ENCODE measurements around the gene CSNK1A1. TPM values are rescaled to one million over a fixed set of nuclear protein-coding genes. Genes with fewer than 3 reads are reported as not detected.
A peak's percentile ranks its signal among the peaks of the same experiment; 100 is the strongest.

CSNK1A1 gene
- total RNA-seq, 1 experiment from 2014 or later: 263 TPM

DNA sequence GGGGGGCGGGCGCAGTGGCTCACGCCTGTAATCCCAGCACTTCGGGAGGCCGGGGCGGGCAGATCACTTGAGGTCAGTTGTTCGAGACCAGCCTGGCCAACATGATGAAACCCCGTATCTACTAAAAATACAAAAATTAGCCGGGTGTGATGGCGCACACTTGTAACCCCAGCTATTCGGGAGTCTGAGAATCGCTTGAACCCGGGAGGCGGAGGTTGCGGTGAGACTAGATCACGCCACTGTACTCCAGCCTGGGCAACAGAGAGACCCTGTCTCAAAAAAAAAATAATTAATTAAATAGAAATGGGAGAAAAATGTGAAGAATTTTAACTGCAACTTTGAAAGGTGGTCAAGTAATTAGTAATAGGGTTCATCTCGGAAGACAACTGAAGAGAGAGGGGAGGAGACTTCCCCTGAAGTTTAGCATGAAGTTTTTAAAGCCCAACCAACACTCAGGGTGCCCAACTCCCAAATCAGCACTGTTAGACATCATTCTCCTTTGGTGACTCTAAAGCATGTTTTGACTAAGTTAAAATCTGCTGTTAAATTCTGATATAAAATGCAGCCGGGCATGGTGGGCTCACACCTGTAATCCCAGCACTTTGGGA is 1.4 kb upstream of the CSNK1A1 start (continued):
- TF ChIP-seq, protein P1, sequence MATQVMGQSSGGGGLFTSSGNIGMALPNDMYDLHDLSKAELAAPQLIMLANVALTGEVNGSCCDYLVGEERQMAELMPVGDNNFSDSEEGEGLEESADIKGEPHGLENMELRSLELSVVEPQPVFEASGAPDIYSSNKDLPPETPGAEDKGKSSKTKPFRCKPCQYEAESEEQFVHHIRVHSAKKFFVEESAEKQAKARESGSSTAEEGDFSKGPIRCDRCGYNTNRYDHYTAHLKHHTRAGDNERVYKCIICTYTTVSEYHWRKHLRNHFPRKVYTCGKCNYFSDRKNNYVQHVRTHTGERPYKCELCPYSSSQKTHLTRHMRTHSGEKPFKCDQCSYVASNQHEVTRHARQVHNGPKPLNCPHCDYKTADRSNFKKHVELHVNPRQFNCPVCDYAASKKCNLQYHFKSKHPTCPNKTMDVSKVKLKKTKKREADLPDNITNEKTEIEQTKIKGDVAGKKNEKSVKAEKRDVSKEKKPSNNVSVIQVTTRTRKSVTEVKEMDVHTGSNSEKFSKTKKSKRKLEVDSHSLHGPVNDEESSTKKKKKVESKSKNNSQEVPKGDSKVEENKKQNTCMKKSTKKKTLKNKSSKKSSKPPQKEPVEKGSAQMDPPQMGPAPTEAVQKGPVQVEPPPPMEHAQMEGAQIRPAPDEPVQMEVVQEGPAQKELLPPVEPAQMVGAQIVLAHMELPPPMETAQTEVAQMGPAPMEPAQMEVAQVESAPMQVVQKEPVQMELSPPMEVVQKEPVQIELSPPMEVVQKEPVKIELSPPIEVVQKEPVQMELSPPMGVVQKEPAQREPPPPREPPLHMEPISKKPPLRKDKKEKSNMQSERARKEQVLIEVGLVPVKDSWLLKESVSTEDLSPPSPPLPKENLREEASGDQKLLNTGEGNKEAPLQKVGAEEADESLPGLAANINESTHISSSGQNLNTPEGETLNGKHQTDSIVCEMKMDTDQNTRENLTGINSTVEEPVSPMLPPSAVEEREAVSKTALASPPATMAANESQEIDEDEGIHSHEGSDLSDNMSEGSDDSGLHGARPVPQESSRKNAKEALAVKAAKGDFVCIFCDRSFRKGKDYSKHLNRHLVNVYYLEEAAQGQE (IDR thresholded peaks at IDR 0.05; ENCODE audit: low read depth): no peak

DNA sequence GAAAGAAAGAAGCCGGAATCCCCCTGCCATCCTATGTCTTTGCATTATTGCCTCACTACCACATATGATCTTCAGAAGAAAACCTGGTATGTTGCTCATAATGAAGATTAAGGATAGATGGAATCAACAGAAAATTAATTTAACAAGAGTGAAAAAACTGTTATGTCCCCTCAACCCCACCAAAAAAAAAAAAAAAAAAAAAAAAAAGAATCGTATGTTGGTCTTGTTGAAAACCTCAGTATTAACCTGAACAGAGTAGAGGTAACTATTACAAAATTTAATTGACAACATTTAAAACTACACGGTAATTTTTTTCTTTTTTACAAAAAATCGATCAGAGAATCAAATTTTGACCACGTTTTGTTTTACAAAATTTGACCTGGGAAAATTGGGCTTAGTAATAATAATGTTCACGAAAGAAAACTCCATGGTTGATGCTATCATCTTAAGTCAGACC is 827 bp upstream of the CSNK1A1 start:
- peak overlapping the region; percentile 99 for H3K9ac ChIP-seq (ENCODE audit: low read length)
- ChIA-PET RAD21 (ENCODE audit: low non-redundant PET in 1 of 2, low total read pairs in 2 of 2, uncharacterized antibody in 2 of 2, unreplicated experiment in 2 of 2) (interaction anchor here (0.7 to 1.4 kb wide), 4 partner anchors 10 to 110 kb away, joined by 3 to 6 read pairs (median 4); no protein-coding TSS in a partner anchor), CTCF (interaction anchor here (1.1 to 2.7 kb wide), 8 partner anchors 10 to 207 kb away, joined by 3 to 22 read pairs (median 6); partner anchors contain the start of gene GRPEL2), POLR2A (interaction anchor here (0.7 to 4.5 kb wide), 11 partner anchors 10 to 207 kb away, joined by 3 to 56 read pairs (median 5); partner anchors contain the start of gene GRPEL2)
- no peaks in the 10 kb centered on the region for H3K9me3 ChIP-seq (ENCODE audit: control insufficient read depth in 1 of 2, insufficient read depth in 1 of 2, low read depth in 1 of 2, low read length in 2 of 2)
- H2AFZ ChIP-seq (ENCODE audit: low read depth, low read length, poor library complexity, severe bottlenecking): no peak overlapping the region
- peaks cover 47% of the 10 kb centered on the region for H3K79me2 ChIP-seq (ENCODE audit: insufficient read depth, low read length)
- H3K36me3 ChIP-seq (ENCODE audit: control insufficient read depth in 1 of 2, insufficient read depth in 2 of 2, low read length in 2 of 2): peaks cover 0 to 25% of the 10 kb centered on the region in 2 experiments; a peak in 3 of 4 replicates
- no peaks in the 10 kb centered on the region for H3K9me2 ChIP-seq (ENCODE audit: insufficient read depth)
- H3K27ac ChIP-seq (ENCODE audit: low read depth, low read length): peak overlapping the region; percentile 93
- H3K27me3 ChIP-seq (ENCODE audit: insufficient read depth, low read length): no peaks in the 10 kb centered on the region
- peak overlapping the region; percentile 80 for H3K4me2 ChIP-seq (ENCODE audit: low read length)
- H3K4me3 ChIP-seq (replicated peaks in 1 of 2; ENCODE audit: low read depth in 1 of 2, low read length in 2 of 2): peak overlapping the region; percentile 85 to 99
- H3K4me1 ChIP-seq (ENCODE audit: control insufficient read depth in 1 of 2, insufficient read depth in 2 of 2, low read length in 2 of 2): peaks cover 11 to 66% of the 10 kb centered on the region in 2 experiments; a peak in 3 of 4 replicates
- no peak for TF ChIP-seq SRF (IDR thresholded peaks at IDR 0.05; ENCODE audit: low read depth)
- TF ChIP-seq RAD21 (IDR thresholded peaks at IDR 0.05; ENCODE audit: low read depth): no peak
- no peak for TF ChIP-seq EGR1 (IDR thresholded peaks at IDR 0.05; ENCODE audit: low read depth)
- TF ChIP-seq, protein P2, sequence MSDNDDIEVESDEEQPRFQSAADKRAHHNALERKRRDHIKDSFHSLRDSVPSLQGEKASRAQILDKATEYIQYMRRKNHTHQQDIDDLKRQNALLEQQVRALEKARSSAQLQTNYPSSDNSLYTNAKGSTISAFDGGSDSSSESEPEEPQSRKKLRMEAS (IDR thresholded peaks at IDR 0.05): no peak
- no peak for TF ChIP-seq POLR2AphosphoS5 (IDR thresholded peaks at IDR 0.05; ENCODE audit: low read depth, low read length)
- no peak for TF ChIP-seq ZFX (IDR thresholded peaks at IDR 0.05)
- TF ChIP-seq, protein P3, sequence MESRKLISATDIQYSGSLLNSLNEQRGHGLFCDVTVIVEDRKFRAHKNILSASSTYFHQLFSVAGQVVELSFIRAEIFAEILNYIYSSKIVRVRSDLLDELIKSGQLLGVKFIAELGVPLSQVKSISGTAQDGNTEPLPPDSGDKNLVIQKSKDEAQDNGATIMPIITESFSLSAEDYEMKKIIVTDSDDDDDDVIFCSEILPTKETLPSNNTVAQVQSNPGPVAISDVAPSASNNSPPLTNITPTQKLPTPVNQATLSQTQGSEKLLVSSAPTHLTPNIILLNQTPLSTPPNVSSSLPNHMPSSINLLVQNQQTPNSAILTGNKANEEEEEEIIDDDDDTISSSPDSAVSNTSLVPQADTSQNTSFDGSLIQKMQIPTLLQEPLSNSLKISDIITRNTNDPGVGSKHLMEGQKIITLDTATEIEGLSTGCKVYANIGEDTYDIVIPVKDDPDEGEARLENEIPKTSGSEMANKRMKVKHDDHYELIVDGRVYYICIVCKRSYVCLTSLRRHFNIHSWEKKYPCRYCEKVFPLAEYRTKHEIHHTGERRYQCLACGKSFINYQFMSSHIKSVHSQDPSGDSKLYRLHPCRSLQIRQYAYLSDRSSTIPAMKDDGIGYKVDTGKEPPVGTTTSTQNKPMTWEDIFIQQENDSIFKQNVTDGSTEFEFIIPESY (IDR thresholded peaks at IDR 0.05; ENCODE audit: extremely low read depth, insufficient replicate concordance, low read length): no peak
- TF ChIP-seq, protein P1 (IDR thresholded peaks at IDR 0.05; ENCODE audit: low read depth): no peak
- DNase-seq (ENCODE audit: low read depth, low spot score): no peak
- TSS peak; percentile 87 for BruUV-seq (replicated peaks)
- ATAC-seq: no peak
- peaks cover 3% of the 10 kb centered on the region; the same call in 1 of the 2 replicates for H4K20me1 ChIP-seq (ENCODE audit: insufficient read depth)
- intact Hi-C loops (cut with micrococcal nuclease): no loop called here
